Fibroblast of skin of back (primary cell): ENCODE results near the gene MRPL53.

Source experiments
- DNase-seq: peaks from one replicate; pipeline ENCODE4 v3.0.0-alpha.2; 2013

MRPL53 gene

DNA sequence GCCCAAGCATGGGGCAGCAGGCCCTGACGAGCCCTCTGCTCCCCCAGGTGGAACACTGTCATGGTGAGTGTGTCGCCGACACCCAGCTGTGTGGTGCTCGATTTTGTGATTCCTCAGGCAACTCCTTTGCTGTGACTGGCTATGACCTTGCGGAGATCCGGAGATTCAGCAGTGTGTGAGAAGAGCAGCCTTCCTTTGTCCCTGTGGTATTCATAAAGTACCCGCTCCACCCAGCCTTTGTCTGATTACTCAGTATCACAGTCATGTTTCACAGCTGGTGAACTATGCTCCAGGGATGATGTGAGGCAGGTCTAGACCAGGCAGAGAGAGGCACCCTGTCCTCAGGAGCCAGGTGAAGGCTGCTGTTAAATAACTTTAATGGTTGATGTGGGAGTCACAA lies 47.0 kb downstream of the MRPL53 start:
- no peak for DNase-seq

DNA sequence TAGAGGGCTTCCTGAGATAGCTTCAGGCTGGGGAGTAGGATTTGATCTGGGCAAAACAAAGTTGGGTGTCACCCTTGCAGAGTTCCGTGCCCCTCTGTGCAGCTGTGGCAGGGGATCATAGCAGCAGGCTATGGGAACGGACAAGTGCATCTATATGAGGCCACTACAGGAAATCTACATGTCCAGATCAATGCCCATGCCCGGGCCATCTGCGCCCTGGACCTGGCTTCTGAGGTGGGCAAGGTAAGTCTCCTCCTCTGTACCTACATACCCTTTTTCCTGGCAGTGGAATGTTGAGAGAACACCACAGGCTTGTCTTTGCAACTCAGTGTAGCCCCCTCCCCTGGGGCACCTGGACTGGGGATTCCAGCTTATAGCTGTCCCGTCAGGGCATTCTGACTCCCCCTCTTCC lies 47.5 kb downstream of the MRPL53 start:
- no peak for DNase-seq

DNA sequence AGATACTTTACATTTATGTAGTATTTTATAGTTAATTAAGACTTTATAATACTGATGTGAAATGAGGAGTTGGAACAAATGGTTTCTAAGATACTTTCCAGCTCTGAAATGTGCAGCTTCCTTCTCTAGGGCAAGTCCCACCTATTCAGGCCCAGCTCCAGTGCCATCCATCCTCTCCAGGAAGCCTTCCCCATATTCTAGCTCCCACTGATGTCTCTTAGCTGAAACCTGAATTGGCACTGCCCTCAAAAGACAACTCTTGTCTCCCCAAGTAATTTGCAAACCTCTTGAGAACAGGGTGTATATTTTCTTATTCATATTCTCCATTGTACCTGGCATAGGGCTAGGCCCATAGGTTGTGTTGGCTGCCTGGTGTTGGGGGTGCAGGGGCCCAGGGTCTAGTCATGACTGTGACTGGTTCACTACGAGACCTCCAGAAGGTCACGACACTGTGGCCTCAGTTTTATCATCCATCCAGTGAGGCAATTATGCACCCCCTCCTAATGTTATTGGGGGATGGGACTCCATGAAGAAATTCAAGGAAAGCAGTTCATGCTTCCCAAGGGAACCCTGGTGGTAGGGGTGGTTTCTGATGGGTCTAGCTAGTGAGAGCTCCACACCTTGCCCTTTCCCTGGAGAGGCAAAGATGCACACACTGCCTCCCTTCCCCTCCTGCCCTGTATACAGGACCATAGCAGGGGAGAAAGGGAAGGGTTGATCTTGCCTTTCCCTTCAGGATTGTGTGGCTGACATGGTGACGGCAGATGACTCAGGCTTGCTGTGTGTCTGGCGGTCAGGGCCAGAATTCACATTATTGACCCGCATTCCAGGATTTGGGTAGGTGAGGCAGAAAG lies 48.1 kb downstream of the MRPL53 start:
- DNase-seq: no peak

DNA sequence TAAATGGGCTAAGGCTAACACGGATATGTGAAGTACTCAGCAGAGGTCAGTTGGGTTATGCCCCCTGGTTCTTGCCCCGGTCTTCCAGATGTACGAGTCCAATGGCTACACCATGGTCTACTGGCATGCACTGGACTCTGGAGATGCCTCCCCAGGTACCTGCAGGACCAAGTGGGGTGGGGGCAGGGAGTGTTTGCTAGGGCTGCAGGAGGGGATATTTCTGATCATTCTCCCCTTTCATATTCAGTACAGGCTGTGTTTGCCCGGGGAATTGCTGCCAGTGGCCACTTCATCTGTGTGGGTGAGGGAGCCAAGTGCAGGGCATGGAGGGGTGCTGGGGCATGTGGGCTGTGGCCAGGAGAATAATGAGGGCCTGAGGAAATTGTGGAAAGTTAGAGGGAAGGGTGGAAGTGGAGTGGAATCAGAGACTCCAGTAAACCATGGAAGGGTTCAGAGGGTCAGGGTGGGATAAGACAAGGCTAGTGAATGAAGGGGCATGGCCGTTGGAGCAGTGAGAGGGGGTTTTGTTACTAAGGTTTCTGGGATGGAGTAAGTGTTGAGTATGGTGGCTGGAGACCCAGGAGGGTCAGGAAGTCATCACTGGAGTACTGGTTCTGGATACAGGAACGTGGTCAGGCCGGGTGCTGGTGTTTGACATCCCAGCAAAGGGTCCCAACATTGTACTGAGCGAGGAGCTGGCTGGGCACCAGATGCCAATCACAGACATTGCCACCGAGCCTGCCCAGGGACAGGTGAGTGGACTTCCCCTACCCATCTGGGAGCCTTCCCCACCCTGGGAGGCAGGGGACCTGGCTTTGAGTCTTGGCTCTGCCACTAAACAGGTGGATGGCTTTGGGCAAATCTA lies 49.0 kb downstream of the MRPL53 start:
- no peak for DNase-seq
